ENCODE measurements around the gene ASGR1.
A peak's percentile ranks its signal among the peaks of the same experiment; 100 is the strongest.

The ASGR1 gene, protein sequence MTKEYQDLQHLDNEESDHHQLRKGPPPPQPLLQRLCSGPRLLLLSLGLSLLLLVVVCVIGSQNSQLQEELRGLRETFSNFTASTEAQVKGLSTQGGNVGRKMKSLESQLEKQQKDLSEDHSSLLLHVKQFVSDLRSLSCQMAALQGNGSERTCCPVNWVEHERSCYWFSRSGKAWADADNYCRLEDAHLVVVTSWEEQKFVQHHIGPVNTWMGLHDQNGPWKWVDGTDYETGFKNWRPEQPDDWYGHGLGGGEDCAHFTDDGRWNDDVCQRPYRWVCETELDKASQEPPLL

DNA sequence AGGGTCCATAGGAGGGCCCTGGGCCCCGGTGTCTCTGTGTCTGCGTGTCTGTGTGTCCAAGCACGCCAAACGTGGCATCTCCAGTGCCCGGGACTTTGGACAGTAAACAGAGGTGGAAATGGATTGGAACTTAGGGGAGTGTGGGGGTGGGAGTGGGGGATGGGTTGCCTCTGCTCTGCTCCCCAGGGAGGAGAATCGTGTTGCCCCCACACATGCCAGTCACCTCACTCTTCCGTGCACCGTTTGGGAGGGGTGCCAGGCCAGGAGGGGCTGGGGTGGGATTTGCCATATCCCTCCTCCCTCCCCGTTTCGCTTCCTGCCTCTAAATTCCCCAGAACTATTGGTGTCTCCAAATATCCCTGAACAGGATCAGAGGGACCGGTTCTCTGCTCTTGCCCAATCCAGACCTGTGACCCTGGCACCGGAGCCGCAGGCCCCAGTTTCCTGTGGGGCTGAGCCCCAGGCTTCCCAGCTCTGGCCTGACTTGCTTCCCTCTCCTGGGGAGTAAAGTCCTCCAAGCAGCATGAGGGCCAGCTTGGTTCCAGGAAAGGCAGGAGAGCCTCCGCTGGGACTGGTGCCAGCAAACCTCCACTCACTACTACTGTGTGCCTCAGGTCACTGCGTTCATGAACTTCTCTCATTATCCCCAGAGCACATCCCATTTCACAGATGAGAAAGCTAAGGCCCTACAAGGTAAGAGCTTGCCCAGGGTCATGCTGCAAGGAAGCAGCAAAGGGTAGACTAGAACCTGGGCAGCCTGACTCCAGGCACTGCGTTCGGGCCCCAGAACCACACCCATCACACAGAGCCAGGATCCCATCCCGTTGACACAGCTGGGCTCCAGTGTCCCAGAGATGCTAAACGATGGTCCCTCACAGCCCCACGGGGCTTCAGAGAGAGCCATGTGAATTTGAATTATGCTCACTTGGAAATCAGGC, at the start of gene ASGR1:
ASGR1 (minus strand) TSS at position 54 of the 938 bp plus-strand sequence. CDS start 807 bp downstream, outside the sequence.
- DNase-seq: peak; percentile 30

DNA sequence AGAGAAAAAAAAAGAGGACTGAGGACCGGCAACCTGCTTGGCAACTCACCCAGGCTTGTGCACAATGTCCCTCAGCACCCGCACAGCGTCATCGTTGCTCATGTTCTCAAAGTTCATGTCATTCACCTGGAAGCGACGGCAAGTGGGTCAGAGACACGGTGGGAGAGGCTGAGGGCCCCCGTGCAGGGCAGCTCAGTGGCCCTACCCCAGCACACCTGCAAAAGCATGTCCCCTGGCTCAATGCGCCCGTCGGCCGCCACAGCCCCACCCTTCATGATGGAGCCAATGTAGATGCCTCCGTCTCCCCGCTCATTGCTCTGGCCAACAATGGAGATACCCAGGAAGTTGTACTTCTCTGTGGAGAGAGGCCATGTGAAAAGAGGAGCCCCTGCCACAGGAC, 49.8 kb upstream of the ASGR1 start:
- no peak for DNase-seq

DNA sequence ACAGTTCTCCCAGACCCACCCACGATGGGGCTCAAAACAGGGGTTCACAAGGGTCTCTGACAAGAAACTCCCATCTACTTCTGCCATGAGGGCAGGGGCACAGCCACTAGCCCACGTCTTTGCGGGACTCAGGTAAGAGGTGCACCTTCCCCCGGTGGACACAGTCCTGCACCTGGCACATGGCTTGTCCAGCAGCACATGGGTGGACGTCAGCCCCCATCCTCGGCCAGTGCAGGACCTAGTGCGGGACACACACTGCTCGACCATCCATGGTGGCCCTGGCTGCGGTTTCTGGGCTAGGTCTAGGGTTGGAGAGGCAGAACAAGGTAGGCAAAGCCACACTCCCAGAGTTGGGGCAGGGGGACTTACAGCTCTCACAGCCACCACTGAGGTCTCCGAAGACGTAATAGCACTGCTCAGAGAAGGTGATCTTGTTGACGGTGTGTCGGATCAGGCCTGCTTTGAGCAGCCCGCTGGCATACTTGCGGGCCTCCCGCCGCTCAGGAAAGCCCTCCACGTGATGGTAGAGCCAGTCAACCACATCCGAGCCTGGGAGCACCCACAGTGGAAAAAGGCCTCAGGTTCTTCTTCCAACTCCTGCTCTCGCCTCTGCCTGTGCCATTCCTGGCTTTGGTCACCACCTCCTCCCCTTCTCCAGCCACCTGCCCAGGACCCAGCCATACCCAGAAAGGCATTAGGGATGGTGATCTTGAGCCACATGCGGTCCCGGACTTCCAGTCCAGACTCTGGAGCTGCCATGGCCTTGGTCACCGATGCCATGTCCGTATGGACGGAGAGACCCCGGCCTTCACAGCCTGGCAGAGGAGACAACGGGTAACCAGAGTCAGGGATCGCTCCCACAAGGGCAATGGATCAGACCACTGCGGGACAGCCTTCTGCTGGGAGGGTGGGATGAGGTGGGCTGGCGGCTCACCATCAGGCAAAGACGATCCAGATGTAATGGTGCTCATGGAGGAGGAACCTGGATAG, 47.8 kb upstream of the ASGR1 start:
- DNase-seq: no peak

DNA sequence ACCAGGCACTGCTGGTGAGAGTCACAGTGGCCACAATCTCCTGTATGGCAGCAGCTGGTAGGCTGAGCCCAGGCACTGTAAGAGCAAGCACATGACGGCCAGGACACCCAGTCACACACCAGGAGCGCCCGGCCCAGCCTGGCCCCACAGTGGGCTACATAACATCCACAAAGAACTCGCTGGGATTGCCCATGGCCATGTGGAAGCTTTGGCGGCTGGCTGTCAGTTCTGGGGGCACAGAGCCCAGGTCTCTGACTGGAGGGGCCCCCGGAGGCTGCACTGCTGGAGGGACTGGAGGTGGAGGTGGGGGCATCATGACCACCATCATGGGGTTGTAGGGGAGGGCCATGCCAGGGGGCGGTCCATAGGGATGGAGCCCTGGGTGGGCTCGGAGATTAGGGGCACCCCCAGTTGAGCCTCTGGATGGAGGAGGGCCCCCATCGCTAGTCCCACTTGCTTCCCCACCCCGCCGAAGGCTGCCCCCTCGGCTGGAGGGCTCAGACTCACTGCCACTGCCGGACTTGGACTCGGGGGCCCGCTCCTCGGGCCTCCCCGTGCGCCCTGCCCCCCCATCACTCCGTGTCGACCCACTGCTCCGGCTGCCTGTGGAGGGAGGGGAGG, 46.7 kb upstream of the ASGR1 start:
- DNase-seq: no peak

DNA sequence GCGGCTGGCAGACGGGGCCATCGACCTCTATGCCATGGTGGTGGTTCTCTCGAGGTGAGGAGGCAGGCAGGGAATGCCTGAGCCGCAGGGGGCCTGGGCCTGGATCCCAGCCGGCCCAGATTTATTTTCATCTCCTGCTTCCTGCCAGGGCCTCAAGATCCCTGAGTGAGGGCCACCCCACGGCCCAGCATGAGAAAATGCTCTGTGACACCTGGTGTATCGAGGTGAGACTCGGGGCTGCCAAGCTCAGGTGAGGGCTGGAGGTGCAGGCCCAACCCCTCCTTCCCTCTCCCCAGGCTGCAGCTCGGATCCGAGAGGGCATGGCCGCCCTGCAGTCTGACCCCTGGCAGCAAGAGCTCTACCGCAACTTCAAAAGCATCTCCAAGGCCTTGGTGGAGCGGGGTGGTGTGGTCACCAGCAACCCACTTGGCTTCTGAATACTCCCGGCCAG, 45.5 kb upstream of the ASGR1 start:
- DNase-seq: no peak

DNA sequence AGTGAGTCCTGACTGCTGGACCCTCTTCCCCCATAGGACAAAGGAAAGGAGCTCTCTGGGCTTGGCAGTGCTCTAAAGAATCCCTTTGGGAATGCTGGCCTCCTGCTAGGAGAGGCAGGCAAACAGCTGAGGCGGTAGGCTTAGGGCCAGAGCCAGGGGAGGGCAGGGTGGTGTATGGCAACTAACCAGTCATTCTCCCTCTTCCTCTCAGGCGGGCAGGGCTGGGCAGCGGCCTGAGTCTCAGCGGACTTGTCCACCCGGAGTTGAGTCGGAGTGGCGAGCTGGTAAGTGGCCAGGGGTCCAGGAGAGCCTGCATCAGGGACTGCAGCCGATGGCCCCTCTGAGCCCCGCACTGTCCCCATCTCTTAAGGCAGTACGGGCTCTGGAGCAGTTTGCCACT, 44.9 kb upstream of the ASGR1 start:
- DNase-seq: no peak

DNA sequence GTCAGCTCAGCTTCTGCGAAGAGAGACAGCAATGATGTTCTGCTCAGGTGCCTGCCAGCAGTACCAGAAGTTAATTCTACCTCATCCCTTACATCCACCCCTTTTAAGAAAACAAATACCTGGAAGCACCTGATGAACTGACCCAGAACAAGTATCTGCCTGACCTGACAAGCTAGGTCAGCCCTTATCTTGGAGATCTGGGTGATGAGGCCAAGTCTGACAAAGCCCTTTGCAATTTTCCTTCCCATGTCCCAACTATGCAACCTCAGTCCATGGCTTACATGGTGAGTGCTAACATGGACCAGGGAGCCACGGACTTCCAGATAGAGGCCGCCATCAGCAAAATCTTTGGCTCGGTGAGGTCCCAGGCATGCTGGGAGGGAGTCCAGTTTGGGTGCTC, 44.2 kb upstream of the ASGR1 start:
- DNase-seq: no peak

DNA sequence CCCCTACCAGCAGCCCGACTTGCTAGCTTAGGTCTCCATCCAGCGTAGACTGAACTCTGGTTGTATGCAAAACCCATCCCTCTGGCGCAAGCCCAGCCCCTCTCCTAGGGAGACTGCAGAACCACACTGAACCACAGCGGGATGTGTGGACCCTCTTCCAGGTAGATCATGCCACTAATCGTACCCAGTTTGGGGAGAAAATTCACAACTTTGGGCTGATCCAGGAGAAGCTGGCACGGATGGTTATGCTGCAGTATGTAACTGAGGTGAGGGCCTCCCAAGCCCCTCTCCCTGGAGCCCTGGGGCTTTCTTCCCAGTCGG, 43.8 kb upstream of the ASGR1 start:
- DNase-seq: peak; percentile 36

GRCh38 chr17:7222093-7222971, 43.2 kb upstream of the ASGR1 start:
- no peak for DNase-seq

DNA sequence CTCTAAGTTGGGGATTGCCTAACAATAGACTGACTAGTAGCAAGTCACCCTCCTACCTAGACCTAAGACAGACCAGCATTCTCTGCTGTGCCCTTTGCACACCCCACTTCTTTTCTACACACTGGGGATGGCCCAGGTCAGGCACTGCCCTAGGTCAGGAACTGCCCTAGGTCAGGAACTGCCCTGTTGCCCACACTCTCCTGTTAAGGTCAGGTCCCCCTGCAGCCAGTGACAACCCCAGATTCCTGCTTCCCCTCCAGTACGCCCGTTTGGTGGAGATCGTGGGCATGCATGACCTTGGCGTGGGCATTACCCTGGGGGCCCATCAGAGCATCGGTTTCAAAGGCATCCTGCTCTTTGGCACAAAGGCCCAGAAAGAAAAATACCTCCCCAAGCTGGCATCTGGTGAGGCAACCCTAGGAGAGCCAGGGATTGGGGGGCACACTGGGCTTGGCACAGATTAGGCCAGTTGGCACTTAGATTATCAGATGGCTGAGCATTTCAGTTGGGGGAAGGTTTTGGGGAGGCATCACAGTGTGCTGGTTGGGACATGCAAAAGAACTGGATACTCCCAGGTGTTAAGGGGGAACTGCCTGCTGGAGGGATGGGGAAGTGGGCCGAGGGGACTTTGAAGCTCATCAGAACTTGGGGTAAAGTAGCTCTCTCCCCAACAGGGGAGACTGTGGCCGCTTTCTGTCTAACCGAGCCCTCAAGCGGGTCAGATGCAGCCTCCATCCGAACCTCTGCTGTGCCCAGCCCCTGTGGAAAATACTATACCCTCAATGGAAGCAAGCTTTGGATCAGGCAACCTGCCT, 42.3 kb upstream of the ASGR1 start:
- DNase-seq: no peak

- no peak for DNase-seq
These were observed 41.6 kb upstream of the ASGR1 start for GRCh38 chr17:7220593-7221277.

DNA sequence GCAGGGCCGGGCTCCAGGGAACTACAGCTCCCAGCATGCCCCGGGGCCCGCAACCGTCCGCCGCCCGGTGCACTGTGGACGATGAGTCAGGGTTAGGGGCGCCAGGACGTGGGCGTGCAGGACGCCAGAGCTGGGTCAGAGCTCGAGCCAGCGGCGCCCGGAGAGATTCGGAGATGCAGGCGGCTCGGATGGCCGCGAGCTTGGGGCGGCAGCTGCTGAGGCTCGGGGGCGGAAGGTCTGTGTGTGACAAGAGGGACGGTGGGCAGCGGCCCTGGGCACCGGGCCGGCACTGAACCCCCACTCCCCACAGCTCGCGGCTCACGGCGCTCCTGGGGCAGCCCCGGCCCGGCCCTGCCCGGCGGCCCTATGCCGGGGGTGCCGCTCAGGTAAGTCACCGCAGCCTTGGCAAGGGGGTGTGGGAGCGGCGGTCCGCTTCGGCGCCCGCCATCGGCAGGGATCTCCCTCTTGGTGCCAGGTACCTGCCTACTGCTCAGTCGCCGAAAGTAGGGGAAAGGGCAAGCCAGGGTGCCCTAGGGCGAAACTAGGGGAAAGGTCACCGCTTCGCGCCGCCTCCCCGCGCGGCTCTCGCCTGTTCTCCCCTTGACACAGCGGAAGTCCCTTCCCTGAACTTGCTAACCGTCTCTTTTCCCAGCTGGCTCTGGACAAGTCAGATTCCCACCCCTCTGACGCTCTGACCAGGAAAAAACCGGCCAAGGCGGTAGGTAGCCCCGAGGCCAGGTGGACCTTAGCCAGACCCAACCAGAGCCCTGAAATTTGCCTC, 40.8 kb upstream of the ASGR1 start, which contains the start of the genes ACADVL and DLG4:
ACADVL (plus strand) TSS at position 127 of the 781 bp plus-strand sequence; CDS start at position 174, 47 bp downstream.
DLG4 (minus strand) TSS at position 25 of the 781 bp plus-strand sequence.
- DNase-seq: peak; percentile 95

GRCh38 chr17:7219229-7219811, 40.1 kb upstream of the ASGR1 start:
- DNase-seq: no peak

- DNase-seq: no peak
These were observed 39.6 kb upstream of the ASGR1 start for GRCh38 chr17:7218758-7219157.

DNA sequence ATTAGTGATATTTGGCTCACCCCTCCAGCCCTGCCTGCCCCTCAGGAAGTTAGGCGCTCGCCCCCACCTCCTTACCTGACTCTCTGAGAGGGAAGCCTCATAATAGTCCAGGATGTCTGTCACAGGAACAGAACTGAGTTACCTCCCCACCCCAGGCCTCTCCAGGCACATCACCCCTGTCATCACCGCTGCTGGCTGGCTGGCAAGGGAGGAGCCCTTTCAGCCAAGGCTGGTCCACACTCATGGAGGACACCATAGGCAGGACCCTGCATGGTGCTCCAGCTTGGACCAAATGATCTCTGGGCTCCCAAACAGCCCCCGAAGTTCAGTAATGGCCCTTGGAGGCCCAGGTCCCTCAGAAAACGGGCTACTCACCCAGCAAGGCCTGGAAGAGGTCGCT, 39.0 kb upstream of the ASGR1 start:
- no peak for DNase-seq

DNA sequence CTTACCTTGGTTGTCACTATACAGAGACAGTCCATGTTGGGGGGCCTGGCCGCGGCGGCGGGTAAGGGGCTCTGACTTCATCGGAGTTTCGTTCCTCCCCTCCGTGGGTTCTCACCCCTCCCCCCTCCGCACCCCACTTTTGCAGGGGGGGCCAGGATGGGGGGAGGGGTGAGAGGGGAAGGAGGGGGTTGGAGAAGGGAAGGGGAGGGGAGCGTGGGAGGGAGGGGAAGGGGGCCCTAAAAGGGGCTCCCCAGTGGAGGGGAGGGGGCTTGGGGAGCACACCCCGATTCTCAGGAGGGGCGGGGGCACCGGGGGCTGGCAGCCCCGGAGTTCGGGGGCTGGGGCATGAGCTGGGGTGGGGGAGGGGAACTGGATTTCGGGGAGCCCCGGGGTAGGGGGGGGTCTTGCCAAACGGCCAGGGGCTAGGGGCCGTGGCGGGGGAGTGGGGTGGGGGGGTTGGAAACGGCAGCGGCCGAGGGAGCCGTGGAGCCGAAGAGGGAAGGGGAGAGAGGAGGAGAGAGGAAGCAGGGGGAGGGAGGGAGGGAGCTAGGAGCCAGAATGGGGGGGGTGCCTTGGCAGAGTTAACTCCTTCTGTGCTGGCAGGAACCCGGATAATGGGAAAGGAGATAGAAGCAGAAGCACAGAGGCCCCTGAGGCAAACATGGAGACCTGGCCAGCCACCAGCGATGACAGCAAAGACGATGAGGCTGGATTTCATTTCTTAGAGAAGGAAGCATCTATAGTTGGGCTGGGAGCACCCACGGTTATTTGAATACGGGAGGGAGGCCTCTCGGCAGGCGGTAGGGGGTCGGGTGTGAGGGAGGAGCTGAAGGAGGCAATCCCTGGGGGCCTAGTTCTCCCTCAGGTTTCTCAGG, 38.2 kb upstream of the ASGR1 start:
- DNase-seq: peak; percentile 87
